HEK293 (cell line): ENCODE measurements around the gene COX11.

Experiments
- CTCF ChIA-PET: fragments of 350-600 bp; formaldehyde crosslinking; extraction: SDS; loops from one replicate; lab custom pipeline; 2021; ENCODE audit warnings: antibody characterized with exemption; lab: Yijun Ruan, JAX
- POLR2A ChIA-PET: fragments of 300-600 bp; formaldehyde crosslinking; extraction: SDS; loops from one replicate; lab custom pipeline; 2020; ENCODE audit warnings: antibody characterized with exemption, inconsistent platforms; lab: Yijun Ruan, JAX
- H3K27ac ChIP-seq: fragments of 200-500 bp; sonication (Bioruptor generic); 2 replicates; pipeline ENCODE4 v1.5.1; 2014; ENCODE audit warnings: low read depth, low read length, control low read depth, inconsistent platforms; ENCODE audit errors: extremely low read depth
- H3K36me3 ChIP-seq, 2 experiments: fragments of 200-500 bp in 1 of 2; sonication (Bioruptor generic) in 1 of 2; 1 replicate in 1 of 2; 2 replicates in 1 of 2; pipeline ENCODE4 v1.5.1; 2014 to 2017; ENCODE audit warnings: inconsistent platforms in 2 of 2, low read length in 2 of 2; ENCODE audit not compliant: control insufficient read depth in 2 of 2, insufficient read depth in 1 of 2
- H3K4me1 ChIP-seq: fragments of 200-500 bp; sonication (Bioruptor generic); 2 replicates; pipeline ENCODE4 v1.5.1; 2014; ENCODE audit warnings: mild to moderate bottlenecking, low read length, inconsistent platforms; ENCODE audit not compliant: control insufficient read depth, insufficient read depth
- H3K4me3 ChIP-seq: 2 replicates; pipeline ENCODE4 v1.5.1; 2011; ENCODE audit warnings: low read depth, mild to moderate bottlenecking, control low read depth, low read length, moderate library complexity
- H3K9me3 ChIP-seq: fragments of 200-500 bp; sonication (Bioruptor generic); 2 replicates; pipeline ENCODE4 v1.5.1; 2014; ENCODE audit warnings: low read depth, low read length, inconsistent platforms; ENCODE audit not compliant: control insufficient read depth, insufficient read depth
- KLF9 ChIP-seq: fragments of 450-650 bp; formaldehyde crosslinking; IDR thresholded peaks from 2 replicates; pipeline ENCODE4 v1.5.1; 2016; ENCODE audit warnings: missing biosample characterization, missing genetic modification characterization, low read depth
- MEIS1 ChIP-seq: sonication (generic); formaldehyde crosslinking; IDR thresholded peaks from 2 replicates; pipeline ENCODE4 v1.8.1; 2022; ENCODE audit warnings: missing genetic modification reagents, mild to moderate bottlenecking, borderline replicate concordance
- PRDM10 ChIP-seq: fragments of 450-650 bp; formaldehyde crosslinking; IDR thresholded peaks from 2 replicates; pipeline ENCODE4 v1.5.1; 2016; ENCODE audit warnings: missing biosample characterization, missing genetic modification characterization
- ZNF114 ChIP-seq: fragments of 450-650 bp; formaldehyde crosslinking; IDR thresholded peaks from 2 replicates; pipeline ENCODE4 v1.5.0; 2017; ENCODE audit warnings: missing biosample characterization, missing genetic modification characterization
- ZNF132 ChIP-seq: fragments of 450-650 bp; formaldehyde crosslinking; IDR thresholded peaks from 2 replicates; pipeline ENCODE4 v1.5.1; 2017; ENCODE audit warnings: missing biosample characterization, missing genetic modification characterization, borderline replicate concordance
- ZNF341 ChIP-seq: fragments of 450-650 bp; formaldehyde crosslinking; IDR thresholded peaks from 2 replicates; pipeline ENCODE4; 2016; ENCODE audit warnings: low read depth, missing biosample characterization, missing genetic modification characterization
- ZNF521 ChIP-seq: fragments of 450-650 bp; formaldehyde crosslinking; IDR thresholded peaks from 2 replicates; pipeline ENCODE4 v1.5.1; 2017; ENCODE audit warnings: missing biosample characterization, mild to moderate bottlenecking, missing genetic modification characterization
- ZNF629 ChIP-seq: fragments of 450-650 bp; formaldehyde crosslinking; IDR thresholded peaks from 2 replicates; pipeline ENCODE4 v1.5.1; 2017; ENCODE audit warnings: missing biosample characterization, missing genetic modification characterization
- ZNF639 ChIP-seq: fragments of 450-650 bp; formaldehyde crosslinking; IDR thresholded peaks from 2 replicates; pipeline ENCODE4 v1.5.1; 2016; ENCODE audit warnings: missing biosample characterization, missing genetic modification characterization
- ZNF654 ChIP-seq: fragments of 450-650 bp; formaldehyde crosslinking; IDR thresholded peaks from 2 replicates; pipeline ENCODE4 v1.5.1; 2016; ENCODE audit warnings: low read depth, missing biosample characterization, missing genetic modification characterization
- TF ChIP-seq, protein P1 (sequence below): sonication (generic); formaldehyde crosslinking; IDR thresholded peaks from 2 replicates; pipeline ENCODE4 v1.8.1; 2022; ENCODE audit warnings: mild to moderate bottlenecking, moderate library complexity, missing genetic modification reagents
- TF ChIP-seq, protein P2 (sequence below): fragments of 450-650 bp; formaldehyde crosslinking; IDR thresholded peaks from 2 replicates; pipeline ENCODE4 v1.5.1; 2016; ENCODE audit warnings: missing biosample characterization, missing genetic modification characterization
- TF ChIP-seq, protein P3 (sequence below): fragments of 450-650 bp; formaldehyde crosslinking; IDR thresholded peaks from 2 replicates; pipeline ENCODE4 v1.5.1; 2016; ENCODE audit warnings: missing biosample characterization, missing genetic modification characterization
- TF ChIP-seq, protein P4 (sequence below): fragments of 450-650 bp; formaldehyde crosslinking; IDR thresholded peaks from 2 replicates; pipeline ENCODE4 v1.5.1; 2016; ENCODE audit warnings: missing biosample characterization, missing genetic modification characterization
- TF ChIP-seq, protein P5 (sequence below): fragments of 450-650 bp; formaldehyde crosslinking; IDR thresholded peaks from 2 replicates; pipeline ENCODE4 v1.5.0; 2017; ENCODE audit warnings: missing biosample characterization, missing genetic modification characterization, borderline replicate concordance

COX11 gene

GRCh38 chr17:54992797-54993639, 24.6 kb upstream of the COX11 start:
- peaks cover 26 to 29% of the 10 kb centered on the region in 2 experiments for H3K36me3 ChIP-seq
- no peak overlapping the region for H3K27ac ChIP-seq
- peak; percentile 70 for TF ChIP-seq ZNF654 (tag by site-specific recombination)
- TF ChIP-seq ZNF132, result no peak
- H3K4me1 ChIP-seq, result no peaks in the 10 kb centered on the region
- H3K4me3 ChIP-seq, result no peak overlapping the region
- ChIA-PET CTCF (interaction anchor here (0.6 to 4.3 kb wide), 46 partner anchors 7 to 1959 kb away, joined by 3 to 106 read pairs (median 4); partner anchors contain the start of genes COX11 and STXBP4), POLR2A (interaction anchor here (0.7 kb wide), 2 partner anchors 31 to 50 kb away, joined by 4 to 7 read pairs; no protein-coding TSS in a partner anchor)
- no peaks in the 10 kb centered on the region for H3K9me3 ChIP-seq

DNA sequence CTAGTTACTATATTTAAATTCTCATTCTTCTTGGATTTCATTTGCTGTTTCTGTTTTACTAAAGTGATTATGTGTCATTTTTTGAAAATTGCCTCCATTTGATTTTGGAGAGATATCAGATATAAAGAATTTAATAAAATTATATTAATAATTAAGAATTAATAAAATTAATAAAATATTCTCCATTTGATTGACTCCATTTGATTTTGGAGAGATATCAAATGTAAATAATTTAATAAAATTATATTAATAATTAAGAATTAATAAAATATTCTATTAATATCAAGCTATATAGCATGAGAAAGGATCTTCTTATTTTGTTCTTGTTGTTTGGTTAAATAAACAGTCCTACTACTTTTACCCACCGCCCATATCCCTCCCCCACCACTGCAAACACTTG, 23.1 kb upstream of the COX11 start:
- Histone ChIP-seq H3K36me3 (peaks cover 28 to 34% of the 10 kb centered on the region in 2 experiments), H3K27ac (no peak overlapping the region), H3K4me3 (no peak overlapping the region), H3K4me1 (no peaks in the 10 kb centered on the region), H3K9me3 (no peaks in the 10 kb centered on the region)
- no peak for TF ChIP-seq ZNF639 (tag by site-specific recombination)
- no peak for TF ChIP-seq ZNF341 (tag by site-specific recombination)
- no peak for TF ChIP-seq MEIS1 (CRISPR knock-in tag)
- TF ChIP-seq, protein P1, sequence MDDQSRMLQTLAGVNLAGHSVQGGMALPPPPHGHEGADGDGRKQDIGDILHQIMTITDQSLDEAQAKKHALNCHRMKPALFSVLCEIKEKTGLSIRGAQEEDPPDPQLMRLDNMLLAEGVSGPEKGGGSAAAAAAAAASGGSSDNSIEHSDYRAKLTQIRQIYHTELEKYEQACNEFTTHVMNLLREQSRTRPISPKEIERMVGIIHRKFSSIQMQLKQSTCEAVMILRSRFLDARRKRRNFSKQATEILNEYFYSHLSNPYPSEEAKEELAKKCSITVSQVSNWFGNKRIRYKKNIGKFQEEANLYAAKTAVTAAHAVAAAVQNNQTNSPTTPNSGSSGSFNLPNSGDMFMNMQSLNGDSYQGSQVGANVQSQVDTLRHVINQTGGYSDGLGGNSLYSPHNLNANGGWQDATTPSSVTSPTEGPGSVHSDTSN (CRISPR knock-in tag), result no peak
- TF ChIP-seq, protein P2, sequence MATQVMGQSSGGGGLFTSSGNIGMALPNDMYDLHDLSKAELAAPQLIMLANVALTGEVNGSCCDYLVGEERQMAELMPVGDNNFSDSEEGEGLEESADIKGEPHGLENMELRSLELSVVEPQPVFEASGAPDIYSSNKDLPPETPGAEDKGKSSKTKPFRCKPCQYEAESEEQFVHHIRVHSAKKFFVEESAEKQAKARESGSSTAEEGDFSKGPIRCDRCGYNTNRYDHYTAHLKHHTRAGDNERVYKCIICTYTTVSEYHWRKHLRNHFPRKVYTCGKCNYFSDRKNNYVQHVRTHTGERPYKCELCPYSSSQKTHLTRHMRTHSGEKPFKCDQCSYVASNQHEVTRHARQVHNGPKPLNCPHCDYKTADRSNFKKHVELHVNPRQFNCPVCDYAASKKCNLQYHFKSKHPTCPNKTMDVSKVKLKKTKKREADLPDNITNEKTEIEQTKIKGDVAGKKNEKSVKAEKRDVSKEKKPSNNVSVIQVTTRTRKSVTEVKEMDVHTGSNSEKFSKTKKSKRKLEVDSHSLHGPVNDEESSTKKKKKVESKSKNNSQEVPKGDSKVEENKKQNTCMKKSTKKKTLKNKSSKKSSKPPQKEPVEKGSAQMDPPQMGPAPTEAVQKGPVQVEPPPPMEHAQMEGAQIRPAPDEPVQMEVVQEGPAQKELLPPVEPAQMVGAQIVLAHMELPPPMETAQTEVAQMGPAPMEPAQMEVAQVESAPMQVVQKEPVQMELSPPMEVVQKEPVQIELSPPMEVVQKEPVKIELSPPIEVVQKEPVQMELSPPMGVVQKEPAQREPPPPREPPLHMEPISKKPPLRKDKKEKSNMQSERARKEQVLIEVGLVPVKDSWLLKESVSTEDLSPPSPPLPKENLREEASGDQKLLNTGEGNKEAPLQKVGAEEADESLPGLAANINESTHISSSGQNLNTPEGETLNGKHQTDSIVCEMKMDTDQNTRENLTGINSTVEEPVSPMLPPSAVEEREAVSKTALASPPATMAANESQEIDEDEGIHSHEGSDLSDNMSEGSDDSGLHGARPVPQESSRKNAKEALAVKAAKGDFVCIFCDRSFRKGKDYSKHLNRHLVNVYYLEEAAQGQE (tag by site-specific recombination), result no peak
- TF ChIP-seq ZNF629 (tag by site-specific recombination), result no peak
- TF ChIP-seq, protein P3, sequence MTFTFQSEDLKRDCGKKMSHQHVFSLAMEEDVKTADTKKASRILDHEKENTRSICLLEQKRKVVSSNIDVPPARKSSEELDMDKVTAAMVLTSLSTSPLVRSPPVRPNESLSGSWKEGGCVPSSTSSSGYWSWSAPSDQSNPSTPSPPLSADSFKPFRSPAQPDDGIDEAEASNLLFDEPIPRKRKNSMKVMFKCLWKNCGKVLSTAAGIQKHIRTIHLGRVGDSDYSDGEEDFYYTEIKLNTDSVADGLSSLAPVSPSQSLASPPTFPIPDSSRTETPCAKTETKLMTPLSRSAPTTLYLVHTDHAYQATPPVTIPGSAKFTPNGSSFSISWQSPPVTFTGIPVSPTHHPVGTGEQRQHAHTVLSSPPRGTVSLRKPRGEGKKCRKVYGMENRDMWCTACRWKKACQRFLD, result no peak
- no peak for TF ChIP-seq KLF9
- TF ChIP-seq, protein P4, sequence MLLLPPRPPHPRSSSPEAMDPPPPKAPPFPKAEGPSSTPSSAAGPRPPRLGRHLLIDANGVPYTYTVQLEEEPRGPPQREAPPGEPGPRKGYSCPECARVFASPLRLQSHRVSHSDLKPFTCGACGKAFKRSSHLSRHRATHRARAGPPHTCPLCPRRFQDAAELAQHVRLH (tag by site-specific recombination), result no peak
- TF ChIP-seq, protein P5, sequence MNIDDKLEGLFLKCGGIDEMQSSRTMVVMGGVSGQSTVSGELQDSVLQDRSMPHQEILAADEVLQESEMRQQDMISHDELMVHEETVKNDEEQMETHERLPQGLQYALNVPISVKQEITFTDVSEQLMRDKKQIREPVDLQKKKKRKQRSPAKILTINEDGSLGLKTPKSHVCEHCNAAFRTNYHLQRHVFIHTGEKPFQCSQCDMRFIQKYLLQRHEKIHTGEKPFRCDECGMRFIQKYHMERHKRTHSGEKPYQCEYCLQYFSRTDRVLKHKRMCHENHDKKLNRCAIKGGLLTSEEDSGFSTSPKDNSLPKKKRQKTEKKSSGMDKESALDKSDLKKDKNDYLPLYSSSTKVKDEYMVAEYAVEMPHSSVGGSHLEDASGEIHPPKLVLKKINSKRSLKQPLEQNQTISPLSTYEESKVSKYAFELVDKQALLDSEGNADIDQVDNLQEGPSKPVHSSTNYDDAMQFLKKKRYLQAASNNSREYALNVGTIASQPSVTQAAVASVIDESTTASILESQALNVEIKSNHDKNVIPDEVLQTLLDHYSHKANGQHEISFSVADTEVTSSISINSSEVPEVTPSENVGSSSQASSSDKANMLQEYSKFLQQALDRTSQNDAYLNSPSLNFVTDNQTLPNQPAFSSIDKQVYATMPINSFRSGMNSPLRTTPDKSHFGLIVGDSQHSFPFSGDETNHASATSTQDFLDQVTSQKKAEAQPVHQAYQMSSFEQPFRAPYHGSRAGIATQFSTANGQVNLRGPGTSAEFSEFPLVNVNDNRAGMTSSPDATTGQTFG (tag by site-specific recombination), result no peak
- TF ChIP-seq ZNF521 (tag by site-specific recombination), result no peak
- no peak for TF ChIP-seq PRDM10
- no peak for TF ChIP-seq ZNF114 (tag by site-specific recombination)
- POLR2A ChIA-PET, result no interaction called here
- CTCF ChIA-PET, result interaction anchor here (0.6 to 4.3 kb wide), 16 partner anchors 11 to 624 kb away, joined by 3 to 106 read pairs (median 5); partner anchors contain the start of genes COX11 and STXBP4
